Panc1 (cell line): Measurements from ENCODE around the gene HSPA4. TPM values are rescaled to one million over a fixed set of nuclear protein-coding genes. Genes with fewer than 3 reads are reported as not detected.

ENCODE experiments used
- ATAC-seq: fragments of 200-7000 bp; cut with Tn5 transposase; 2 replicates; pipeline ENCODE4 v1.9.1; 2020; ENCODE audit warnings: mild to moderate bottlenecking, moderate library complexity
- BruUV-seq: library from RNA; stranded (reverse); fragments of 400-500 nt; replicated peaks from 2 replicates; lab custom pipeline; 2021; lab: Mats Ljungman, UMichigan
- CTCF ChIA-PET: fragments of 300-600 bp; sonication (Branson Sonifier 250); formaldehyde crosslinking; loops from one replicate; lab custom pipeline; 2022; ENCODE audit warnings: antibody characterized with exemption; lab: Charles Lee
- POLR2A ChIA-PET: fragments of 300-600 bp; sonication (Branson Sonifier 250); formaldehyde crosslinking; loops from one replicate; lab custom pipeline; 2022; ENCODE audit warnings: antibody characterized with exemption; lab: Charles Lee
- DNase-seq: peaks from one replicate; pipeline ENCODE4 v3.0.0-alpha.2; 2010; ENCODE audit warnings: low read depth, low spot score
- H3K27ac ChIP-seq: 2 replicates; pipeline ENCODE4 v1.5.1; 2011; ENCODE audit warnings: mild to moderate bottlenecking, low read length, inconsistent platforms
- H3K27me3 ChIP-seq: fragments of 200-500 bp; sonication (Bioruptor generic); 2 replicates; pipeline ENCODE4 v1.6.0; 2014; ENCODE audit warnings: low read length, inconsistent platforms; ENCODE audit not compliant: control insufficient read depth, insufficient read depth
- H3K36me3 ChIP-seq: fragments of 200-500 bp; sonication (Bioruptor generic); 2 replicates; pipeline ENCODE4 v1.5.1; 2014; ENCODE audit warnings: inconsistent platforms, mild to moderate bottlenecking, low read length, moderate library complexity; ENCODE audit not compliant: control insufficient read depth, insufficient read depth
- H3K4me1 ChIP-seq: 2 replicates; pipeline ENCODE4 v1.5.1; 2011; ENCODE audit warnings: inconsistent platforms, mild to moderate bottlenecking, low read length, moderate library complexity; ENCODE audit not compliant: control insufficient read depth, insufficient read depth
- H3K4me3 ChIP-seq, 2 experiments: 2 replicates each; pipeline ENCODE4 v1.5.1; 2011 to 2012; ENCODE audit warnings: low read depth in 2 of 2, low read length in 2 of 2, mild to moderate bottlenecking in 2 of 2, inconsistent platforms in 1 of 2, moderate library complexity in 1 of 2
- H3K9me3 ChIP-seq: fragments of 200-500 bp; sonication (Bioruptor generic); 2 replicates; pipeline ENCODE4 v1.5.1; 2014; ENCODE audit warnings: low read depth, mild to moderate bottlenecking, inconsistent platforms, low read length, moderate library complexity; ENCODE audit not compliant: control insufficient read depth, insufficient read depth
- POLR2AphosphoS5 ChIP-seq: IDR thresholded peaks from 2 replicates; pipeline ENCODE4 v1.6.1; 2012; ENCODE audit warnings: mild to moderate bottlenecking, low read depth, low read length, moderate library complexity
- SIN3A ChIP-seq: IDR thresholded peaks from 2 replicates; pipeline ENCODE4 v1.6.1; 2012; ENCODE audit warnings: low read depth, mild to moderate bottlenecking, low read length, moderate library complexity, borderline replicate concordance; ENCODE audit not compliant: insufficient read depth
- TCF7L2 ChIP-seq: IDR thresholded peaks from 2 replicates; pipeline ENCODE4 v1.6.1; 2011; ENCODE audit warnings: mild to moderate bottlenecking, low read depth, low read length, inconsistent platforms
- in situ Hi-C: cut with HindIII; loops from 2 replicates; pipeline ENCODE4 v1.10.0; 2016; ENCODE audit warnings: low sequenced_read_pairs, low pct_unique_long_range_greater_than_20kb
- intact Hi-C: fragments of 100-400 bp; cut with micrococcal nuclease; formaldehyde crosslinking; loops from one replicate; pipeline ENCODE4 v1.10.0; 2022; ENCODE audit not compliant: unreplicated experiment
- total RNA-seq: library from RNA; stranded (reverse); gene quantifications from one replicate; pipeline ENCODE4 v1.2.1, GENCODE V29; 2021; ENCODE audit not compliant: unreplicated experiment
- TF ChIP-seq, protein P1 (sequence below): fragments of 450-650 bp; IDR thresholded peaks from 2 replicates; pipeline ENCODE4 v1.5.1; 2017; ENCODE audit warnings: mild to moderate bottlenecking
- TF ChIP-seq, protein P2 (sequence below), 2 experiments: IDR thresholded peaks; 2 replicates each; pipeline ENCODE4 v1.6.1; 2011 to 2012; ENCODE audit warnings: low read depth in 2 of 2, control low read depth in 1 of 2, low read length in 1 of 2, mild to moderate bottlenecking in 1 of 2, moderate library complexity in 1 of 2; ENCODE audit not compliant: insufficient read depth in 1 of 2

HSPA4 gene
- total RNA-seq, 1 experiment from 2014 or later: 247 TPM

DNA sequence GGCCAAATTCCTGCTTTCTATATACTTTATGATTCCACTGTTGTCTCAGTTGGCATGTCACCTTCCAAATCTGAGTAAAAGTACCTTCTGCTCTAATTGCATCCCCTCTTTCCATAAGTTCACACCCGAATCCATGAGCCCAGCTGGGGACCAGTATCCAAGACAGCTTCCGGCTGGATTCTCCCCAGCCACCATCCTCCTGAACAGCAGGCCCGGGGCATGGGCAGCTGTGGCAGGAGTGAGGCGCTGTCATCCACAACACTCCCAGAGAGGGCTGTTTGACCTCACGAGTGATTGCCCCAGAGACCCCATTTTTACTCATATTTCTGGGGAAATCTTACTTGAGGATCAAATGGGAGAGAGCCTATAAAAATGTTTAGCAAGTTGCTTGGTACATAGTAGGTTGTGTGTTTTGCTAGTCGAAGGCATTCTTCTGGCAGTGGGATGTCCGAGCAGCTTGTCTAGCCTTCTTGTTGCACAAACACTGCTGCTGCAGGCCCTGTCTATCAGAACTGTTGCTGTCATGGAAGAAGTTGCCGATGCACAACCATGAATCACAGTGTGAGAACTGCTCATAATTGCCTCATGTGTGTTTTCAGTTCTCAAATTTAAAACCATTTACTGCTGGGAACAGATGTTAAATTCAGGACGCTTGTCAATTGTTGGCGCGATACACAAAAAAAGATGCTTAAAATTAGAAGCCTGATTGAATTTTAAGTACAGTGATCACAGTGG, 93.8 kb downstream of the HSPA4 start:
- intact Hi-C loops: no loop called here
- H3K27me3 ChIP-seq: no peaks in the 10 kb centered on the region
- H3K4me1 ChIP-seq: no peaks in the 10 kb centered on the region
- BruUV-seq: no TSS peak
- DNase-seq (no peak), ATAC-seq (no peak)
- ChIA-PET CTCF (no interaction called here), POLR2A (no interaction called here)
- H3K27ac ChIP-seq: no peak overlapping the region
- H3K9me3 ChIP-seq: no peaks in the 10 kb centered on the region
- H3K36me3 ChIP-seq: no peaks in the 10 kb centered on the region
- TF ChIP-seq, protein P1, sequence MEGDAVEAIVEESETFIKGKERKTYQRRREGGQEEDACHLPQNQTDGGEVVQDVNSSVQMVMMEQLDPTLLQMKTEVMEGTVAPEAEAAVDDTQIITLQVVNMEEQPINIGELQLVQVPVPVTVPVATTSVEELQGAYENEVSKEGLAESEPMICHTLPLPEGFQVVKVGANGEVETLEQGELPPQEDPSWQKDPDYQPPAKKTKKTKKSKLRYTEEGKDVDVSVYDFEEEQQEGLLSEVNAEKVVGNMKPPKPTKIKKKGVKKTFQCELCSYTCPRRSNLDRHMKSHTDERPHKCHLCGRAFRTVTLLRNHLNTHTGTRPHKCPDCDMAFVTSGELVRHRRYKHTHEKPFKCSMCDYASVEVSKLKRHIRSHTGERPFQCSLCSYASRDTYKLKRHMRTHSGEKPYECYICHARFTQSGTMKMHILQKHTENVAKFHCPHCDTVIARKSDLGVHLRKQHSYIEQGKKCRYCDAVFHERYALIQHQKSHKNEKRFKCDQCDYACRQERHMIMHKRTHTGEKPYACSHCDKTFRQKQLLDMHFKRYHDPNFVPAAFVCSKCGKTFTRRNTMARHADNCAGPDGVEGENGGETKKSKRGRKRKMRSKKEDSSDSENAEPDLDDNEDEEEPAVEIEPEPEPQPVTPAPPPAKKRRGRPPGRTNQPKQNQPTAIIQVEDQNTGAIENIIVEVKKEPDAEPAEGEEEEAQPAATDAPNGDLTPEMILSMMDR: no peak
- TF ChIP-seq POLR2AphosphoS5 (no peak), TCF7L2 (no peak), SIN3A (no peak)
- TF ChIP-seq, protein P2, sequence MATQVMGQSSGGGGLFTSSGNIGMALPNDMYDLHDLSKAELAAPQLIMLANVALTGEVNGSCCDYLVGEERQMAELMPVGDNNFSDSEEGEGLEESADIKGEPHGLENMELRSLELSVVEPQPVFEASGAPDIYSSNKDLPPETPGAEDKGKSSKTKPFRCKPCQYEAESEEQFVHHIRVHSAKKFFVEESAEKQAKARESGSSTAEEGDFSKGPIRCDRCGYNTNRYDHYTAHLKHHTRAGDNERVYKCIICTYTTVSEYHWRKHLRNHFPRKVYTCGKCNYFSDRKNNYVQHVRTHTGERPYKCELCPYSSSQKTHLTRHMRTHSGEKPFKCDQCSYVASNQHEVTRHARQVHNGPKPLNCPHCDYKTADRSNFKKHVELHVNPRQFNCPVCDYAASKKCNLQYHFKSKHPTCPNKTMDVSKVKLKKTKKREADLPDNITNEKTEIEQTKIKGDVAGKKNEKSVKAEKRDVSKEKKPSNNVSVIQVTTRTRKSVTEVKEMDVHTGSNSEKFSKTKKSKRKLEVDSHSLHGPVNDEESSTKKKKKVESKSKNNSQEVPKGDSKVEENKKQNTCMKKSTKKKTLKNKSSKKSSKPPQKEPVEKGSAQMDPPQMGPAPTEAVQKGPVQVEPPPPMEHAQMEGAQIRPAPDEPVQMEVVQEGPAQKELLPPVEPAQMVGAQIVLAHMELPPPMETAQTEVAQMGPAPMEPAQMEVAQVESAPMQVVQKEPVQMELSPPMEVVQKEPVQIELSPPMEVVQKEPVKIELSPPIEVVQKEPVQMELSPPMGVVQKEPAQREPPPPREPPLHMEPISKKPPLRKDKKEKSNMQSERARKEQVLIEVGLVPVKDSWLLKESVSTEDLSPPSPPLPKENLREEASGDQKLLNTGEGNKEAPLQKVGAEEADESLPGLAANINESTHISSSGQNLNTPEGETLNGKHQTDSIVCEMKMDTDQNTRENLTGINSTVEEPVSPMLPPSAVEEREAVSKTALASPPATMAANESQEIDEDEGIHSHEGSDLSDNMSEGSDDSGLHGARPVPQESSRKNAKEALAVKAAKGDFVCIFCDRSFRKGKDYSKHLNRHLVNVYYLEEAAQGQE (IDR thresholded peaks at IDR 0.05; ENCODE audit: insufficient read depth in 1 of 2, low read depth in 2 of 2, low read length in 1 of 2): no peak
- in situ Hi-C loops: no loop called here
- no peak overlapping the region for H3K4me3 ChIP-seq

DNA sequence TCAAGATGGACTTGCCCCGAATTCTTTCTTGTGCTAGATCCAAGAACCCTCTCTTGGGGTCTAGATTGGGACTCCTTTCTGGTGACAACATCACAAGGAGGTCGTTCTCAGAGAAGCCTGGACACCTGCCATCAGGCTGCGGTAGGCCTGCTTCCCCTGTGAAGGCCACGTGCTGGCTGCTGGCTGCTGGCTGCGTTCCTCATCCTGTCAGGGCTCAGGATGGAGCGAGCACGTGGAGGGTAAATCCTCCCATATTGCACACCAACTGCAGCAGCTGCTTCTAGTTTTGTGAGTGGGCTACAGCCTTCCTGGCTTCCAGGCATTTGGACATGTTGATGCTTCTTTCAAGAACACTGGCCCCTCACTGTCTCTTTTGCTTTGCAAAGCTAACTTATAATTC, 95.6 kb downstream of the HSPA4 start:
- ChIA-PET POLR2A (no interaction called here), CTCF (no interaction called here)
- Histone ChIP-seq H3K36me3 (no peaks in the 10 kb centered on the region), H3K9me3 (no peaks in the 10 kb centered on the region), H3K4me1 (no peaks in the 10 kb centered on the region), H3K27ac (no peak overlapping the region), H3K4me3 (no peak overlapping the region), H3K27me3 (no peaks in the 10 kb centered on the region)
- in situ Hi-C loops (no loop called here), intact Hi-C loops (no loop called here)
- ATAC-seq (no peak), DNase-seq (no peak)
- BruUV-seq: no TSS peak
- TF ChIP-seq, protein P1: no peak
- no peak for TF ChIP-seq POLR2AphosphoS5
- TF ChIP-seq, protein P2 (IDR thresholded peaks at IDR 0.05; ENCODE audit: insufficient read depth in 1 of 2, low read depth in 2 of 2, low read length in 1 of 2): no peak
- TF ChIP-seq TCF7L2: no peak
- TF ChIP-seq SIN3A: no peak
